ENCODE data around the gene AGO1.

GRCh38 chr1:35876988-35877387 is 6.0 kb upstream of the AGO1 start:
- TF ChIP-seq POLR2A (IDR thresholded peaks at IDR 0.05; ENCODE audit: low read depth, low read length) (no peak), POLR2AphosphoS5 (IDR thresholded peaks at IDR 0.05; ENCODE audit: low read depth, low read length) (no peak)
